ENCODE results near the gene DMD.
"Not testable (repeated sequence)": the region's sequence is repeated elsewhere in the genome, so short reads cannot be mapped to it uniquely, and the experiment has no call there.

The DMD gene

GRCh38 chrX:33211356-33212260 is at the start of gene DMD:
DMD (minus strand) TSS chrX:33211549; CDS start chrX:33211312, 237 bp downstream.
- no peak for DNase-seq

DNA sequence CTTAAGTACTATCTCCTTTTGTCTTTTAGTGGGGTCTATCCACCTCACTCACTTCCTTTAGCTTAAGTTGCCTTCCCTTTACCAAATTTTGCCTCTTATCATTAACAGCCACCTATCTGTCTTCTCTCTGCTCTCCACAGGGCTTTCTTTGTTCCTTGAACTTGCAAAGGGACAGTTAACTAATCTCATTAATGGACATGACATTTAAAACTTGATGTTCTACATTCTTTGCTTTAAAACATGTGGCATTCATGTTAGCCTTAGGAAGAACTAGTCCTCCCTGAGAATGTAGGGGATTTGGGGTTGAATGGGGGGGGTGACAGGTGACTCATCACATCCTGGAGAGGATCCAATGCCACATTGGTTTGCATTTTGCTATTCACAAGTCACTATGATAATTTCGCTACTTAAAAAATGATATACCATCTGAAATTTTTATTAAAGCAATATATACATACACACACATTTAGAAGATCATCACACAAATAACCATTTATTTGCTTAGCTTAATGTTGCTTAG is 41.0 kb upstream of the DMD start:
- DNase-seq: no peak

DNA sequence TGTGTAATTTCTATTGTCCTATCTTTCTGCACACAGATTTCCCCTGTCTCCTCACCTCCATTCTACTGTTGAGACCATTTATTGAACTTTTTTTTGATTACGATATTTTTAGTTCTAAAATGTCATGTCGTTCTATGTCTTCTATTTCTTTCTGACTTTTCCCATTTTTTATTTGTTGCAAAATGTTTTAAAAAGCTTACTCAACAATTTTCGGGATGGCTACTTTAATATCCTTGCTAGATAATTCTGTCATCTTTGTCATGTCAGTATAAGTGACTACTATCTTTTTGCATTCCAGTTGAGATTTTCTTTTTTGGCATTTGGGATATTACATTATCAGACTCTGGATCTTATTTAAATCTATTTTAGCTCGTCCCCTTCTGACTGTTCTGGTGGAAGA is 7.5 kb upstream of the DMD start:
- DNase-seq: no peak

- no peak for DNase-seq
Measured at GRCh38 chrX:33210156-33210555, 1.2 kb downstream of the DMD start.

- no peak for DNase-seq
Measured at GRCh38 chrX:33207056-33207455, 4.3 kb downstream of the DMD start.

DNA sequence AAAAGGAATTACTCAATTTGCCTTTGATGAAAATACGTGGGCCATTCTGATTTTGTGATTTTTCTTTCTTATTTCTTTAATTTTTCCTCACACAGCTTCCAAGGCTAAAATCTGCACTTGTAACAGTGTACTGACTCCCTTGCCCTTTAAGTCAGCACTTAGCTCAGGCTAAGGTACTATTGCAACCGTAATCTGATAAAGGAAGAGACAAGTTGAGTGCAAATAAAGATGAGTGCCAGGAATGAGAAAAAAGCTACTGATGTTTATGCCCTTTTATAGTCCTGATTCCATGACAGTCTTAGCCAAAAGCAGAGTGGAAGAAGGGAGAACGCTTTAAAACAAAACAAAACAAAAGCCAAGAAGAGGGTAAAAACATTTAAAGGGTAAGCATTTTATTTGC is 6.0 kb downstream of the DMD start:
- no peak for DNase-seq

- no peak for DNase-seq
Measured at GRCh38 chrX:33204889-33205288, 6.5 kb downstream of the DMD start.

- DNase-seq: no peak
Measured at GRCh38 chrX:33198561-33199279, 12.6 kb downstream of the DMD start.

GRCh38 chrX:33195698-33196097 is 15.7 kb downstream of the DMD start:
- no peak for DNase-seq

- DNase-seq: no peak
Measured at GRCh38 chrX:33194876-33195433, 16.4 kb downstream of the DMD start.

GRCh38 chrX:33194289-33194688 is 17.1 kb downstream of the DMD start:
- no peak for DNase-seq

DNA sequence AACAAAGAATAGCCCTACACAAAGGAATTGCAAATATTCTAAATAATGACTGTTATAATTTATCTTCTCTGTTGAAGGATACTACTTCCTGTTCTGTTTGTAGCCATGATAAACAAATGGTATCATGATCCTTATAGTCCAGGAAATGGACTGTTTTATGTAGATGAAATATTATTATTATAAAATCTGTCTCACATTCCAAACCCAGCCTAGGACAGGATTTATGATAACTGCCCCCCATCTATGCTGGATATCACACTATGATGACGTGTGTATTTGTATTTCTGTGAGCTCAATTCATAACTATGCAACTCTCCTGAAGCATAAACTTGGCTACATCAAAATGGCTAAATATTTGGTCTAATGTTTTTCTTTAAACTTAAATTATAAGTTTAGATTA is 21.3 kb downstream of the DMD start:
- no peak for DNase-seq

- DNase-seq: no peak
Measured at GRCh38 chrX:33188881-33189280, 22.5 kb downstream of the DMD start.

DNA sequence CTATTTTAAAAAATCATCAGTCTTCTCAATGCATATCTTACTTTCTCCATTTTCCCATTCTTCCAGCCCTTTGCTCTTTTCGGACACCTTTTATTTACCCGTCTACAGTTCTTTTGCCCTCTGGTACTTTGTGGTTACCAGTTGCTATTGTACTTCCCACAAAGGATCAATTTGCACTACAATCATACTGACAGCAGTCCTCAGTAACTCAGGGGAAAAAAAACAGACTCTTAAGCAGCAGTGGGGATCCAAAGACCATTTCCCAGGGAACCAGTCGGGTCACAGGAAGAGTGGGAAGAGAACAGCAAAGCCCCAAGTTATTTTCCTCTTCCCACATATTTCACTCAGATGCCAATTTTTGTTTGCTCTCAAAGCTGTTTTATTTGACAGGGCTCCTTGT is 23.1 kb downstream of the DMD start:
- no peak for DNase-seq

DNA sequence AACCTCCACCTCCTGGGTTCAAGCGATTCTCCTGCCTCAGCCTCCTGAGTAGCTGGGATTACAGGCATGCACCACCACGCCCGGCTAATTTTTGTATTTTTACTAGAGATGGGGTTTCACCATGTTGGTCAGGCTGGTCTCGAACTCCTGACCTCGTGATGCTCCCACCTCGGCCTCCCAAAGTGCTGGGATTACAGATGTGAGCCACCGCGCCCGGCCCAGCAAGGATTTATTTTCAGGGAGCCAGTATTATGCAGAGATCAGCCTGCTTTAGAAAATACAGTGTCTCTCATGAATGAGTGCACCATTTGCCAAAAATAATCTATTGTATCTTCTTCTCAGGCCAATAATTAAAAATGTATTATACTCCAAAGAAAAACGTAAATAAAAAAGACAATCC is 26.5 kb downstream of the DMD start:
- not testable (repeated sequence) for DNase-seq

- DNase-seq: no peak
Measured at GRCh38 chrX:33183361-33183760, 28.0 kb downstream of the DMD start.

- DNase-seq: no peak
Measured at GRCh38 chrX:33178690-33179089, 32.7 kb downstream of the DMD start.

- no peak for DNase-seq
Measured at GRCh38 chrX:33178218-33178617, 33.1 kb downstream of the DMD start.

- no peak for DNase-seq
Measured at GRCh38 chrX:33175201-33175600, 36.1 kb downstream of the DMD start.

DNA sequence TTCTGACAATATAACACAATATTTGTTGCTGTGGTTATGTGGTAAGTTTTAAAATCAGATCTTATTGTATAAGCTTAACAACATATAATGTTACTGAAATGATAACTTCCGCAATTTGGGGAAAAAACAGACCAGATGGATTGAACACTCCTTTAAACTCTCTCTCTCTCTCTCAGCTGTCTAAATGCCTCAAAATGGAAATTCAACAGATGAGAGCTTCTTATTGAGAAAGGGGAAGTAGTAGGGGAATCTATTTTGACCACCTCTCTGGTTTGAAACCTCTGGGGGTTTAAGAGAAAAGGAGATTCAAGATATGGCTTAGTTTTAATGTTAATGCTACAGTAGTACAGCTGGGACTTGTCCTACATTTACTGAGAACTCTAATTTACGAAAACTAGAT is 40.3 kb downstream of the DMD start:
- no peak for DNase-seq

GRCh38 chrX:33161829-33162228 is 49.5 kb downstream of the DMD start:
- DNase-seq: no peak

GRCh38 chrX:33160273-33160672 is 51.1 kb downstream of the DMD start:
- DNase-seq: no peak

DNA sequence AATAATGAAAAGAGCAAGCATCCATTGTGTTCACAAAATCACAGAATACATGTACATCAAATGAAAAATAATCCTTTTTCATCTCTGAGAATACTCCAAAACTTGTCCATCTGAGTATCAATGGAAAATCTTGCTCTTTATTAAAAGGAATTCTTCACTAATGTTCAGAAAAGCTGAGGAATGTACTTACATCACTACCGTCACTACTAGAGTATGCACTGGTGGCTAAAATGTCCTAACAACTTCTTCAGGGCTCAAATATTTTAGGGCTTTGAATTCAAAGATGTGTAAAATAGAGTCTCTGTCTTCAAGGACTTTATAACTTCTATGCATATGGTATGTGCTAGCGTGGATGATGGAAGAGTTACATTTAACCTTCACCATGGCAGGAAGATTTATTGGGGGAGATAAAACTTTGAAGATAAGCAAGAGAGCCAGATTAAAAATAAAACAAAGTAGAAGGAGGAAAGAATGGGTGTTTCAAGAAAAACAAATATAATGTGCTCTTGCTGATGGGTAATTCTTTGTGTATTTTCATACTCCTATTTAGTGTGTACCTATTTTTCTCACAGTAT is 55.1 kb downstream of the DMD start:
- DNase-seq: no peak
